ENCODE data around the gene PRKD1.

Gene PRKD1

GRCh38 chr14:29681316-29681715, 246.3 kb downstream of the PRKD1 start:
- no peak for DNase-seq (ENCODE audit: low read depth, low spot score)

- no peak for DNase-seq (ENCODE audit: low read depth, low spot score)
These were observed 252.9 kb downstream of the PRKD1 start for GRCh38 chr14:29674566-29675285.

GRCh38 chr14:29672831-29673230, 254.8 kb downstream of the PRKD1 start:
- no peak for DNase-seq (ENCODE audit: low read depth, low spot score)

GRCh38 chr14:29671034-29671433, 256.6 kb downstream of the PRKD1 start:
- DNase-seq (ENCODE audit: low read depth, low spot score) = no peak

- DNase-seq (ENCODE audit: low read depth, low spot score) = no peak
These were observed 259.4 kb downstream of the PRKD1 start for GRCh38 chr14:29668201-29668600.

GRCh38 chr14:29664515-29664914, 263.1 kb downstream of the PRKD1 start:
- no peak for DNase-seq (ENCODE audit: low read depth, low spot score)

- DNase-seq (ENCODE audit: low read depth, low spot score) = no peak
These were observed 264.3 kb downstream of the PRKD1 start for GRCh38 chr14:29663281-29663801.

- DNase-seq (ENCODE audit: low read depth, low spot score) = no peak
These were observed 272.6 kb downstream of the PRKD1 start for GRCh38 chr14:29654901-29655550.

- DNase-seq (ENCODE audit: low read depth, low spot score) = no peak
These were observed 274.3 kb downstream of the PRKD1 start for GRCh38 chr14:29653303-29653702.

GRCh38 chr14:29652571-29652970, 275.1 kb downstream of the PRKD1 start:
- no peak for DNase-seq (ENCODE audit: low read depth, low spot score)

GRCh38 chr14:29650554-29651269, 276.9 kb downstream of the PRKD1 start:
- no peak for DNase-seq (ENCODE audit: low read depth, low spot score)

GRCh38 chr14:29649170-29649569, 278.5 kb downstream of the PRKD1 start:
- DNase-seq (ENCODE audit: low read depth, low spot score) = no peak

- no peak for DNase-seq (ENCODE audit: low read depth, low spot score)
These were observed 279.6 kb downstream of the PRKD1 start for GRCh38 chr14:29648045-29648444.

- DNase-seq (ENCODE audit: low read depth, low spot score) = no peak
These were observed 282.5 kb downstream of the PRKD1 start for GRCh38 chr14:29645117-29645516.

- DNase-seq (ENCODE audit: low read depth, low spot score) = no peak
These were observed 284.0 kb downstream of the PRKD1 start for GRCh38 chr14:29643433-29644211.

- DNase-seq (ENCODE audit: low read depth, low spot score) = no peak
These were observed 290.2 kb downstream of the PRKD1 start for GRCh38 chr14:29637411-29637810.

- no peak for DNase-seq (ENCODE audit: low read depth, low spot score)
These were observed 290.8 kb downstream of the PRKD1 start for GRCh38 chr14:29636870-29637269.

- DNase-seq (ENCODE audit: low read depth, low spot score) = no peak
These were observed 297.0 kb downstream of the PRKD1 start for GRCh38 chr14:29630566-29631160.

GRCh38 chr14:29629839-29630238, 297.8 kb downstream of the PRKD1 start:
- no peak for DNase-seq (ENCODE audit: low read depth, low spot score)

GRCh38 chr14:29627137-29627536, 300.5 kb downstream of the PRKD1 start:
- DNase-seq (ENCODE audit: low read depth, low spot score) = no peak

GRCh38 chr14:29618323-29619067, 309.2 kb downstream of the PRKD1 start:
- DNase-seq (ENCODE audit: low read depth, low spot score) = no peak
